ENCODE results near the gene SPRR5.

The SPRR5 gene

GRCh38 chr1:152996633-152997400 is 49.8 kb downstream of the SPRR5 start:
- Histone ChIP-seq H3K4me1 (ENCODE audit: insufficient read depth, low read length, severe bottlenecking) (no peaks in the 10 kb centered on the region), H3F3A (ENCODE audit: insufficient read depth, low read length) (no peaks in the 10 kb centered on the region), H3K9ac (ENCODE audit: low read length) (no peak overlapping the region), H3K9me3 (ENCODE audit: low read length) (no peaks in the 10 kb centered on the region), H3K4me3 (ENCODE audit: low read depth, low read length, poor library complexity, severe bottlenecking) (no peak overlapping the region), H3K9me2 (ENCODE audit: low read depth, low read length) (no peaks in the 10 kb centered on the region), H3K79me2 (ENCODE audit: insufficient read depth, low read length) (no peaks in the 10 kb centered on the region), H2AFZ (ENCODE audit: low read length) (no peak overlapping the region), H4K20me1 (ENCODE audit: insufficient read depth, low read length) (no peaks in the 10 kb centered on the region), H3K4me2 (ENCODE audit: low read length) (no peak overlapping the region), H3K36me3 (ENCODE audit: insufficient read depth, low read length) (no peaks in the 10 kb centered on the region), H3K27ac (ENCODE audit: low read depth, low read length, poor library complexity, severe bottlenecking) (no peak overlapping the region), H3K27me3 (ENCODE audit: insufficient read depth, low read length) (no peaks in the 10 kb centered on the region)
- no peak for TF ChIP-seq CTCF (IDR thresholded peaks at IDR 0.05; ENCODE audit: low read length)

GRCh38 chr1:152997901-152998300 is 50.9 kb downstream of the SPRR5 start:
- no peaks in the 10 kb centered on the region for H3K9me3 ChIP-seq (ENCODE audit: low read length)
- no peaks in the 10 kb centered on the region for H3K4me1 ChIP-seq (ENCODE audit: insufficient read depth, low read length, severe bottlenecking)
- no peaks in the 10 kb centered on the region for H3K9me2 ChIP-seq (ENCODE audit: low read depth, low read length)
- no peak overlapping the region for H3K4me2 ChIP-seq (ENCODE audit: low read length)
- H4K20me1 ChIP-seq (ENCODE audit: insufficient read depth, low read length) = no peaks in the 10 kb centered on the region
- H2AFZ ChIP-seq (ENCODE audit: low read length) = no peak overlapping the region
- no peak overlapping the region for H3K4me3 ChIP-seq (ENCODE audit: low read depth, low read length, poor library complexity, severe bottlenecking)
- no peak overlapping the region for H3K9ac ChIP-seq (ENCODE audit: low read length)
- no peak for TF ChIP-seq EZH2 (IDR thresholded peaks at IDR 0.05; ENCODE audit: borderline replicate concordance, low read length)
- no peak for TF ChIP-seq CTCF (IDR thresholded peaks at IDR 0.05; ENCODE audit: low read length)
- H3K79me2 ChIP-seq (ENCODE audit: insufficient read depth, low read length) = no peaks in the 10 kb centered on the region
- H3K27ac ChIP-seq (ENCODE audit: low read depth, low read length, poor library complexity, severe bottlenecking) = no peak overlapping the region
- H3K27me3 ChIP-seq (ENCODE audit: insufficient read depth, low read length) = no peaks in the 10 kb centered on the region
- H3F3A ChIP-seq (ENCODE audit: insufficient read depth, low read length) = no peaks in the 10 kb centered on the region
- H3K36me3 ChIP-seq (ENCODE audit: insufficient read depth, low read length) = no peaks in the 10 kb centered on the region

DNA sequence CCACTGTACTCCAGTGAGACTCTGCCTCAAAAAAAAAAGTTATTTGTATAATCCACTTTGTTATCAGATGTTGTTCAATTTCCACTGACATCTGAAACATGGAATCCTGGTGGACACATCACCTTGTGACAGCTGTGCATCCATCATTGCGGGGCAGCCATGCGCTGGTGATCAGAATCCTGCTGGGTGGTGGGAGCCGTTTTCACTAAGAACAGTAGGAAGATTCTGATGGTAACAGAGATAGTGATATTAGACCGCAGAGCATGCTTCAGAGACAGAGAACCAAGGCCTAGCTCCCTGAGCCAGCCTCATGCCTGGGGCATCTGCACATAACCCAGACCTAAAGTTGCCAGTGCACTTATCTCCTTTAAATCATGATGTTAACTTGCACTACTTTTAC is 51.5 kb downstream of the SPRR5 start:
- Histone ChIP-seq H3K79me2 (ENCODE audit: insufficient read depth, low read length) (no peaks in the 10 kb centered on the region), H3K4me2 (ENCODE audit: low read length) (no peak overlapping the region), H4K20me1 (ENCODE audit: insufficient read depth, low read length) (no peaks in the 10 kb centered on the region), H3K4me3 (ENCODE audit: low read depth, low read length, poor library complexity, severe bottlenecking) (no peak overlapping the region), H2AFZ (ENCODE audit: low read length) (no peak overlapping the region), H3K9me2 (ENCODE audit: low read depth, low read length) (no peaks in the 10 kb centered on the region), H3K36me3 (ENCODE audit: insufficient read depth, low read length) (no peaks in the 10 kb centered on the region), H3K9ac (ENCODE audit: low read length) (no peak overlapping the region), H3K9me3 (ENCODE audit: low read length) (no peaks in the 10 kb centered on the region), H3F3A (ENCODE audit: insufficient read depth, low read length) (no peaks in the 10 kb centered on the region), H3K27ac (ENCODE audit: low read depth, low read length, poor library complexity, severe bottlenecking) (no peak overlapping the region), H3K4me1 (ENCODE audit: insufficient read depth, low read length, severe bottlenecking) (no peaks in the 10 kb centered on the region), H3K27me3 (ENCODE audit: insufficient read depth, low read length) (no peaks in the 10 kb centered on the region)
- TF ChIP-seq EZH2 (IDR thresholded peaks at IDR 0.05; ENCODE audit: borderline replicate concordance, low read length) (no peak), CTCF (IDR thresholded peaks at IDR 0.05; ENCODE audit: low read length) (no peak)
